Nephron progenitor cell (in vitro differentiated cells): Measurements from ENCODE around the gene OR5A2.
"Not testable (repeated sequence)": the region's sequence is repeated elsewhere in the genome, so short reads cannot be mapped to it uniquely, and the experiment has no call there.

Source experiments
- DNase-seq: peaks from one replicate; pipeline ENCODE4 v3.0.0; 2021
- H3K27ac Mint-ChIP-seq: 2 replicates; pipeline ENCODE4 v1.8.0; 2021; ENCODE audit warnings: mild to moderate bottlenecking, moderate library complexity, mixed read lengths
- H3K27me3 Mint-ChIP-seq: 2 replicates; pipeline ENCODE4 v1.8.0; 2021; ENCODE audit warnings: mild to moderate bottlenecking, low read depth, mixed read lengths; ENCODE audit not compliant: poor library complexity
- H3K36me3 Mint-ChIP-seq: 2 replicates; pipeline ENCODE4 v1.8.0; 2021; ENCODE audit warnings: low read depth, mixed read lengths
- H3K4me1 Mint-ChIP-seq: 2 replicates; pipeline ENCODE4 v1.8.0; 2021; ENCODE audit warnings: mixed read lengths
- H3K4me3 Mint-ChIP-seq: 2 replicates; pipeline ENCODE4 v1.8.0; 2021; ENCODE audit warnings: mild to moderate bottlenecking, moderate library complexity, mixed read lengths
- H3K9me3 Mint-ChIP-seq: 2 replicates; pipeline ENCODE4 v1.8.0; 2021; ENCODE audit warnings: mild to moderate bottlenecking, moderate library complexity, mixed read lengths
- CTCF ChIP-seq: fragments of 200-600 bp; sonication (generic); IDR thresholded peaks from 2 replicates; pipeline ENCODE4 v1.5.0; 2021; ENCODE audit warnings: antibody characterized with exemption

The OR5A2 gene

GRCh38 chr11:59456661-59457060 is 30.4 kb upstream of the OR5A2 start, which contains the start of gene OR4D6:
Gene OR4D6 (plus strand): TSS chr11:59456961. CDS start chr11:59456961, 0 bp downstream.
- DNase-seq = no peak
- Mint-ChIP-seq H3K4me1 (no peaks in the 10 kb centered on the region), H3K4me3 (no peak within 1 kb of the TSS), H3K36me3 (no peaks in the 10 kb centered on the region), H3K27ac (no peak within 1 kb of the TSS), H3K27me3 (no peaks in the 10 kb centered on the region), H3K9me3 (no peaks in the 10 kb centered on the region)
- no peak for TF ChIP-seq CTCF

GRCh38 chr11:59448484-59448883 is 22.3 kb upstream of the OR5A2 start:
- no peaks in the 10 kb centered on the region for H3K4me1 Mint-ChIP-seq
- peaks cover 20% of the 10 kb centered on the region for H3K9me3 Mint-ChIP-seq
- no peak overlapping the region for H3K4me3 Mint-ChIP-seq
- H3K27ac Mint-ChIP-seq = no peak overlapping the region
- no peak for DNase-seq
- H3K27me3 Mint-ChIP-seq = peaks cover 2% of the 10 kb centered on the region
- no peak for TF ChIP-seq CTCF
- H3K36me3 Mint-ChIP-seq = no peaks in the 10 kb centered on the region

- H3K27ac Mint-ChIP-seq, DNase-seq, H3K27me3 Mint-ChIP-seq: not testable (repeated sequence)
These were observed 19.4 kb upstream of the OR5A2 start for GRCh38 chr11:59445624-59446023.

GRCh38 chr11:59437770-59438169 is 11.6 kb upstream of the OR5A2 start:
- H3K27ac Mint-ChIP-seq = no peak overlapping the region
- H3K4me3 Mint-ChIP-seq = no peak overlapping the region
- no peak for DNase-seq
- no peak for TF ChIP-seq CTCF
- H3K36me3 Mint-ChIP-seq = no peaks in the 10 kb centered on the region
- H3K27me3 Mint-ChIP-seq = peaks cover 2% of the 10 kb centered on the region
- no peaks in the 10 kb centered on the region for H3K9me3 Mint-ChIP-seq
- H3K4me1 Mint-ChIP-seq = no peaks in the 10 kb centered on the region

More at GRCh38 chr11:59445624-59446023, 19.4 kb upstream of the OR5A2 start:
- H3K4me3 Mint-ChIP-seq, H3K36me3 Mint-ChIP-seq, H3K4me1 Mint-ChIP-seq: not testable (repeated sequence)
- H3K9me3 Mint-ChIP-seq = peaks cover 20% of the 10 kb centered on the region

GRCh38 chr11:59436169-59436568 is 10.0 kb upstream of the OR5A2 start, which contains the start of gene OR5A1:
Gene OR5A1 (plus strand): TSS chr11:59436469. CDS start chr11:59443169, 6,700 bp downstream.
- no peak for TF ChIP-seq CTCF
- Mint-ChIP-seq H3K4me1 (no peaks in the 10 kb centered on the region), H3K9me3 (no peaks in the 10 kb centered on the region), H3K27ac (no peak within 1 kb of the TSS), H3K4me3 (no peak within 1 kb of the TSS), H3K27me3 (peaks cover 2% of the 10 kb centered on the region), H3K36me3 (no peaks in the 10 kb centered on the region)
- DNase-seq = no peak

- H3K36me3 Mint-ChIP-seq = no peaks in the 10 kb centered on the region
- no peaks in the 10 kb centered on the region for H3K9me3 Mint-ChIP-seq
- no peaks in the 10 kb centered on the region for H3K27me3 Mint-ChIP-seq
- H3K27ac Mint-ChIP-seq = no peak overlapping the region
- peak; percentile 37 for DNase-seq
- TF ChIP-seq CTCF = peak; percentile 82
- H3K4me3 Mint-ChIP-seq = no peak overlapping the region
- peaks cover 14% of the 10 kb centered on the region for H3K4me1 Mint-ChIP-seq
These were observed 3.8 kb upstream of the OR5A2 start for GRCh38 chr11:59429924-59430516.
